Esophagus muscularis mucosa (tissue), 4 donors: ENCODE measurements around the gene USP49.

Experiments
- EP300 ChIP-seq: sonication (generic); formaldehyde crosslinking; IDR thresholded peaks from one replicate; pipeline ENCODE4 v1.6.1; 2017; ENCODE audit warnings: antibody characterized with exemption
- POLR2AphosphoS5 ChIP-seq, 2 donors: sonication (generic); formaldehyde crosslinking; IDR thresholded peaks; one replicate each; pipeline ENCODE4 v1.6.1; 2017; ENCODE audit warnings: antibody characterized with exemption in 2 of 2
- TF ChIP-seq, protein P1 (sequence below), 3 experiments: fragments of 200-600 bp in 2 of 3; fragments of 450-650 bp in 1 of 3; sonication (generic) in 2 of 3; IDR thresholded peaks; one replicate each; pipeline ENCODE4 v1.5.1; 2017 to 2019; ENCODE audit warnings: antibody characterized with exemption in 3 of 3, mild to moderate bottlenecking in 2 of 3, moderate library complexity in 1 of 3

DNA sequence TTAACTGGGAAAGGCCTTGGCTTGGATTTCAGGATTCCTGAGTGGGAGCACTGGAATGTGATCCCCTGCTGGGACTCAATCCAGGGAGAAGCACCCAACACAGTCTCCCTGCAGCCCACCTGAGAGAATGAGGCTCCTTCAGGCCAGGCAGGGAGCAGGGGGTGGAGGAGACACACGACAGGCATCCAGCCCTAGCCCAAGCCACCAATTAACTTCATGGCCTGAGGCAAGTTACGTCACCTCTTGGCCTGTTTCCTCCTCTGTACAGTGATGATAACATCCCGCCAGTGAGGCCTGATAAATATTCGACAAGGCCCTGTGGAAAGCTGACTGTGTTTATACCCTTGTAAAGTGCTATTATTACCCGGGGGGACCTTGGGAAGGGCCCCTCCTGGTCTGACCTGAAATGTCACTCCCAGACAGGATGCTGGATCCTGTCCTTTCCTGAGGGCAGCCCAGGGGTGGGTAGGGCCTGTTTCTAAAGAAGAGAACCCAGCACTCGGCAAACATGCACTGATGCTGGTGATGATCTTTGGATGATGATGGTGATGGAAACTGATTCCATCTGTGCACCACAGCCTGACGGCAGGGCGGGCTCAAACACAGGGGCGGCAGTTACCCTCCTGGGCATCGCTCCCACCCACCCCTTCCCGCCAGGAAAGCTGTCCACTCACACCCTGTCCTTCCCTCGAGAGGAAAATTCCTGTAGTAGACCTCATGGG is 127.9 kb downstream of the USP49 start:
- TF ChIP-seq, protein P1, sequence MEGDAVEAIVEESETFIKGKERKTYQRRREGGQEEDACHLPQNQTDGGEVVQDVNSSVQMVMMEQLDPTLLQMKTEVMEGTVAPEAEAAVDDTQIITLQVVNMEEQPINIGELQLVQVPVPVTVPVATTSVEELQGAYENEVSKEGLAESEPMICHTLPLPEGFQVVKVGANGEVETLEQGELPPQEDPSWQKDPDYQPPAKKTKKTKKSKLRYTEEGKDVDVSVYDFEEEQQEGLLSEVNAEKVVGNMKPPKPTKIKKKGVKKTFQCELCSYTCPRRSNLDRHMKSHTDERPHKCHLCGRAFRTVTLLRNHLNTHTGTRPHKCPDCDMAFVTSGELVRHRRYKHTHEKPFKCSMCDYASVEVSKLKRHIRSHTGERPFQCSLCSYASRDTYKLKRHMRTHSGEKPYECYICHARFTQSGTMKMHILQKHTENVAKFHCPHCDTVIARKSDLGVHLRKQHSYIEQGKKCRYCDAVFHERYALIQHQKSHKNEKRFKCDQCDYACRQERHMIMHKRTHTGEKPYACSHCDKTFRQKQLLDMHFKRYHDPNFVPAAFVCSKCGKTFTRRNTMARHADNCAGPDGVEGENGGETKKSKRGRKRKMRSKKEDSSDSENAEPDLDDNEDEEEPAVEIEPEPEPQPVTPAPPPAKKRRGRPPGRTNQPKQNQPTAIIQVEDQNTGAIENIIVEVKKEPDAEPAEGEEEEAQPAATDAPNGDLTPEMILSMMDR (IDR thresholded peaks at IDR 0.05): no peak
- TF ChIP-seq POLR2AphosphoS5 (IDR thresholded peaks at IDR 0.05): no peak
- TF ChIP-seq EP300: no peak
